Measurements from ENCODE around the gene RNF31. TPM values are rescaled to one million over a fixed set of nuclear protein-coding genes. Genes with fewer than 3 reads are reported as not detected.

RNF31 gene
- total and polyA plus RNA-seq, 2 of the 13 experiments (the other 11 are each of a cell fraction or from before 2014, with no cell fraction given), result 48.2 to 86.8 TPM

DNA sequence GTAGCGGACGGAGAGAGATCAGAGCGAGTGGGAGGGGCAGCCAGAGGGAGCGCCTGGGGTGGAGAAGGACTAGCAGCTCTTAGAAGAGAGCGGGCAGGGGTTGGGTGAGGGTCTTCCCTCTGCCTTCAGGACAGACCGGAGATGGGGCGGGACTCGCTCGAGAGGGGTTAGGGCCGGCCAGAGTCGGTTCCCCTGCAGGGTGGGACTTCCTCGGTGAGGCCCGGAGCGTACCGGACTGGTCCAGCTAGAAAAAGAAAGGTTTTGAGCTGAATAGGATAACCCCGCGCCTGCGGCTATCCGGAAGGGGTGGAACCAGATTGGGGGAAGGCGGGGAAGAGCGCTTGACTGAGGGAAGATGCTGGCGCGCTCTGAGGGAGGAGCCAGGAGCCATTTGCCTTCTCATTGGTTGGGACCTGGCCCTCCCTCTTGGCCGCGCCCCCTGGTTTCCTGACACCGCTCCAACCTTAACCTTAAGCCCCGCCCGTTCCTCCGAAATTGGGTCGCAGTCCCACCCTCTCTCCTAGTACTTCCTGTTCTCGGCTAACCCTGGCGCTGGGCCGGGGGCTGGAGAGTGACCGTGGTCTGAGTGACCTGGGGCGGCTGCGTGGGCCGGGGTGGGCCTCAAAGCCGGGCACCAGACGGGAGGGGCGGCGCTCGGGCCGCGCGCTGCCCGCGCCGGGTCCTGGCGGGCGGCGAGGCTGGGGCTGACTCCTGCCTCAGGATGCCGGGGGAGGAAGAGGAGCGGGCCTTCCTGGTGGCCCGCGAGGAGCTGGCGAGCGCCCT lies at the start of gene RNF31 (continued):
- TF ChIP-seq HMG20A (CRISPR knock-in tag; IDR thresholded peaks at IDR 0.05; ENCODE audit: borderline replicate concordance) (no peak), RFX5 (IDR thresholded peaks at IDR 0.05; ENCODE audit: low read depth, low read length) (peak; percentile 26; the same call in 1 of the 2 replicates), HNF4G (IDR thresholded peaks at IDR 0.05; ENCODE audit: borderline replicate concordance, low read depth, low read length) (peak; percentile 19; the same call in 1 of the 2 replicates), HNF4G (CRISPR knock-in tag; IDR thresholded peaks at IDR 0.05; ENCODE audit: borderline replicate concordance, low read depth) (no peak; the same call in 1 of the 2 replicates), MAF1 (CRISPR knock-in tag; IDR thresholded peaks at IDR 0.05; ENCODE audit: borderline replicate concordance) (no peak), RFX3 (CRISPR knock-in tag; IDR thresholded peaks at IDR 0.05) (peak; percentile 30; the same call in 1 of the 2 replicates), ZFX (CRISPR knock-in tag; IDR thresholded peaks at IDR 0.05; ENCODE audit: low read depth) (peak; percentile 98), ZFP36L1 (CRISPR knock-in tag; IDR thresholded peaks at IDR 0.05) (peak; percentile 94), ZNF138 (CRISPR knock-in tag; IDR thresholded peaks at IDR 0.05; ENCODE audit: low read depth) (peak; percentile 63; the same call in 1 of the 2 replicates), TOE1 (CRISPR knock-in tag; IDR thresholded peaks at IDR 0.05) (peak; percentile 63; the same call in 1 of the 2 replicates), ZSCAN25 (CRISPR knock-in tag; IDR thresholded peaks at IDR 0.05) (0 out of 2 replicates have a peak, but pooled peaks have one; percentile 2), PITX1 (CRISPR knock-in tag; IDR thresholded peaks at IDR 0.05) (0 out of 2 replicates have a peak, but pooled peaks have one; percentile 40), HOXA3 (CRISPR knock-in tag; IDR thresholded peaks at IDR 0.05) (peak; percentile 41; the same call in 1 of the 2 replicates), KDM4B (CRISPR knock-in tag; IDR thresholded peaks at IDR 0.05) (0 out of 2 replicates have a peak, but pooled peaks have one; percentile 44), GLI4 (CRISPR knock-in tag; IDR thresholded peaks at IDR 0.05; ENCODE audit: borderline replicate concordance) (no peak), CAMTA2 (CRISPR knock-in tag; IDR thresholded peaks at IDR 0.05; ENCODE audit: borderline replicate concordance) (0 out of 2 replicates have a peak, but pooled peaks have one; percentile 2)
- TF ChIP-seq, protein P1, sequence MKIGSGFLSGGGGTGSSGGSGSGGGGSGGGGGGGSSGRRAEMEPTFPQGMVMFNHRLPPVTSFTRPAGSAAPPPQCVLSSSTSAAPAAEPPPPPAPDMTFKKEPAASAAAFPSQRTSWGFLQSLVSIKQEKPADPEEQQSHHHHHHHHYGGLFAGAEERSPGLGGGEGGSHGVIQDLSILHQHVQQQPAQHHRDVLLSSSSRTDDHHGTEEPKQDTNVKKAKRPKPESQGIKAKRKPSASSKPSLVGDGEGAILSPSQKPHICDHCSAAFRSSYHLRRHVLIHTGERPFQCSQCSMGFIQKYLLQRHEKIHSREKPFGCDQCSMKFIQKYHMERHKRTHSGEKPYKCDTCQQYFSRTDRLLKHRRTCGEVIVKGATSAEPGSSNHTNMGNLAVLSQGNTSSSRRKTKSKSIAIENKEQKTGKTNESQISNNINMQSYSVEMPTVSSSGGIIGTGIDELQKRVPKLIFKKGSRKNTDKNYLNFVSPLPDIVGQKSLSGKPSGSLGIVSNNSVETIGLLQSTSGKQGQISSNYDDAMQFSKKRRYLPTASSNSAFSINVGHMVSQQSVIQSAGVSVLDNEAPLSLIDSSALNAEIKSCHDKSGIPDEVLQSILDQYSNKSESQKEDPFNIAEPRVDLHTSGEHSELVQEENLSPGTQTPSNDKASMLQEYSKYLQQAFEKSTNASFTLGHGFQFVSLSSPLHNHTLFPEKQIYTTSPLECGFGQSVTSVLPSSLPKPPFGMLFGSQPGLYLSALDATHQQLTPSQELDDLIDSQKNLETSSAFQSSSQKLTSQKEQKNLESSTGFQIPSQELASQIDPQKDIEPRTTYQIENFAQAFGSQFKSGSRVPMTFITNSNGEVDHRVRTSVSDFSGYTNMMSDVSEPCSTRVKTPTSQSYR (CRISPR knock-in tag; IDR thresholded peaks at IDR 0.05; ENCODE audit: borderline replicate concordance), result peak; percentile 3
- TF ChIP-seq, protein P2, sequence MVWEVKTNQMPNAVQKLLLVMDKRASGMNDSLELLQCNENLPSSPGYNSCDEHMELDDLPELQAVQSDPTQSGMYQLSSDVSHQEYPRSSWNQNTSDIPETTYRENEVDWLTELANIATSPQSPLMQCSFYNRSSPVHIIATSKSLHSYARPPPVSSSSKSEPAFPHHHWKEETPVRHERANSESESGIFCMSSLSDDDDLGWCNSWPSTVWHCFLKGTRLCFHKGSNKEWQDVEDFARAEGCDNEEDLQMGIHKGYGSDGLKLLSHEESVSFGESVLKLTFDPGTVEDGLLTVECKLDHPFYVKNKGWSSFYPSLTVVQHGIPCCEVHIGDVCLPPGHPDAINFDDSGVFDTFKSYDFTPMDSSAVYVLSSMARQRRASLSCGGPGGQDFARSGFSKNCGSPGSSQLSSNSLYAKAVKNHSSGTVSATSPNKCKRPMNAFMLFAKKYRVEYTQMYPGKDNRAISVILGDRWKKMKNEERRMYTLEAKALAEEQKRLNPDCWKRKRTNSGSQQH (CRISPR knock-in tag; IDR thresholded peaks at IDR 0.05; ENCODE audit: low read depth), result peak; percentile 66
- TF ChIP-seq, protein P3, sequence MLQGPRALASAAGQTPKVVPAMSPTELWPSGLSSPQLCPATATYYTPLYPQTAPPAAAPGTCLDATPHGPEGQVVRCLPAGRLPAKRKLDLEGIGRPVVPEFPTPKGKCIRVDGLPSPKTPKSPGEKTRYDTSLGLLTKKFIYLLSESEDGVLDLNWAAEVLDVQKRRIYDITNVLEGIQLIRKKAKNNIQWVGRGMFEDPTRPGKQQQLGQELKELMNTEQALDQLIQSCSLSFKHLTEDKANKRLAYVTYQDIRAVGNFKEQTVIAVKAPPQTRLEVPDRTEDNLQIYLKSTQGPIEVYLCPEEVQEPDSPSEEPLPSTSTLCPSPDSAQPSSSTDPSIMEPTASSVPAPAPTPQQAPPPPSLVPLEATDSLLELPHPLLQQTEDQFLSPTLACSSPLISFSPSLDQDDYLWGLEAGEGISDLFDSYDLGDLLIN (CRISPR knock-in tag; IDR thresholded peaks at IDR 0.05; ENCODE audit: borderline replicate concordance), result no peak
- TF ChIP-seq, protein P4, sequence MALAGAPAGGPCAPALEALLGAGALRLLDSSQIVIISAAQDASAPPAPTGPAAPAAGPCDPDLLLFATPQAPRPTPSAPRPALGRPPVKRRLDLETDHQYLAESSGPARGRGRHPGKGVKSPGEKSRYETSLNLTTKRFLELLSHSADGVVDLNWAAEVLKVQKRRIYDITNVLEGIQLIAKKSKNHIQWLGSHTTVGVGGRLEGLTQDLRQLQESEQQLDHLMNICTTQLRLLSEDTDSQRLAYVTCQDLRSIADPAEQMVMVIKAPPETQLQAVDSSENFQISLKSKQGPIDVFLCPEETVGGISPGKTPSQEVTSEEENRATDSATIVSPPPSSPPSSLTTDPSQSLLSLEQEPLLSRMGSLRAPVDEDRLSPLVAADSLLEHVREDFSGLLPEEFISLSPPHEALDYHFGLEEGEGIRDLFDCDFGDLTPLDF (CRISPR knock-in tag; IDR thresholded peaks at IDR 0.05), result peak; percentile 46
- TF ChIP-seq, protein P5, sequence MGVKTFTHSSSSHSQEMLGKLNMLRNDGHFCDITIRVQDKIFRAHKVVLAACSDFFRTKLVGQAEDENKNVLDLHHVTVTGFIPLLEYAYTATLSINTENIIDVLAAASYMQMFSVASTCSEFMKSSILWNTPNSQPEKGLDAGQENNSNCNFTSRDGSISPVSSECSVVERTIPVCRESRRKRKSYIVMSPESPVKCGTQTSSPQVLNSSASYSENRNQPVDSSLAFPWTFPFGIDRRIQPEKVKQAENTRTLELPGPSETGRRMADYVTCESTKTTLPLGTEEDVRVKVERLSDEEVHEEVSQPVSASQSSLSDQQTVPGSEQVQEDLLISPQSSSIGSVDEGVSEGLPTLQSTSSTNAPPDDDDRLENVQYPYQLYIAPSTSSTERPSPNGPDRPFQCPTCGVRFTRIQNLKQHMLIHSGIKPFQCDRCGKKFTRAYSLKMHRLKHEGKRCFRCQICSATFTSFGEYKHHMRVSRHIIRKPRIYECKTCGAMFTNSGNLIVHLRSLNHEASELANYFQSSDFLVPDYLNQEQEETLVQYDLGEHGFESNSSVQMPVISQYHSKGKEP (CRISPR knock-in tag; IDR thresholded peaks at IDR 0.05), result peak; percentile 71; the same call in 1 of the 2 replicates

Data from HepG2 (cell line).